GM23338 (cell line): ENCODE results near the gene ZFP90. TPM values are rescaled to one million over a fixed set of nuclear protein-coding genes. Genes with fewer than 3 reads are reported as not detected.

ENCODE experiments used
- ATAC-seq: fragments of 200-7000 bp; cut with Tn5 transposase; 3 replicates; pipeline ENCODE4 v1.9.1; 2020
- DNase-seq: peaks from one replicate; pipeline ENCODE4 v3.0.0-alpha.2; 2015; ENCODE audit warnings: low spot score
- H2AFZ ChIP-seq: fragments of 200-600 bp; sonication (generic); 2 replicates; pipeline ENCODE4 v1.8.0; 2016; ENCODE audit warnings: antibody characterized with exemption, mild to moderate bottlenecking, moderate library complexity
- H3F3A ChIP-seq: fragments of 200-600 bp; sonication (generic); replicated peaks from 2 replicates; pipeline ENCODE4 v1.8.0; 2017; ENCODE audit warnings: antibody characterized with exemption, mixed run types, low read depth
- H3K27ac ChIP-seq: fragments of 200-600 bp; sonication (generic); 2 replicates; pipeline ENCODE4 v1.6.1; 2016; ENCODE audit warnings: low read depth
- H3K27me3 ChIP-seq: fragments of 200-600 bp; sonication (generic); 2 replicates; pipeline ENCODE4 v1.8.0; 2016; ENCODE audit warnings: mild to moderate bottlenecking, mixed run types, moderate library complexity; ENCODE audit not compliant: insufficient read depth
- H3K36me3 ChIP-seq: fragments of 200-600 bp; sonication (generic); 2 replicates; pipeline ENCODE4 v1.8.0; 2016; ENCODE audit warnings: mild to moderate bottlenecking; ENCODE audit not compliant: insufficient read depth
- H3K4me1 ChIP-seq: fragments of 200-600 bp; sonication (generic); 2 replicates; pipeline ENCODE4 v1.8.0; 2016; ENCODE audit warnings: mild to moderate bottlenecking, moderate library complexity; ENCODE audit not compliant: insufficient read depth
- H3K4me2 ChIP-seq: fragments of 200-600 bp; sonication (generic); 2 replicates; pipeline ENCODE4 v1.7.1; 2017; ENCODE audit warnings: mixed run types
- H3K4me3 ChIP-seq: fragments of 200-600 bp; sonication (generic); 2 replicates; pipeline ENCODE4 v1.6.1; 2016; ENCODE audit warnings: mixed run types
- H3K79me2 ChIP-seq: fragments of 200-600 bp; sonication (generic); replicated peaks from 2 replicates; pipeline ENCODE4 v1.8.0; 2017; ENCODE audit warnings: mild to moderate bottlenecking; ENCODE audit not compliant: insufficient read depth
- H3K9me2 ChIP-seq: fragments of 200-600 bp; sonication (generic); 2 replicates; pipeline ENCODE4 v1.8.0; 2017; ENCODE audit not compliant: insufficient read depth
- H4K20me1 ChIP-seq: fragments of 200-600 bp; sonication (generic); replicated peaks from 2 replicates; pipeline ENCODE4 v1.8.0; 2017; ENCODE audit warnings: mild to moderate bottlenecking; ENCODE audit not compliant: insufficient read depth
- H3K27ac Mint-ChIP-seq: 2 replicates; pipeline ENCODE4 v1.8.0; 2020; ENCODE audit warnings: inconsistent platforms, mild to moderate bottlenecking, moderate library complexity, mixed read lengths
- H3K27me3 Mint-ChIP-seq: 3 replicates; pipeline ENCODE4 v1.8.0; 2022; ENCODE audit warnings: low read depth, mild to moderate bottlenecking, moderate library complexity, mixed read lengths, inconsistent platforms; ENCODE audit not compliant: insufficient read depth, poor library complexity
- H3K36me3 Mint-ChIP-seq: 3 replicates; pipeline ENCODE4 v1.8.0; 2021; ENCODE audit warnings: low read depth, mild to moderate bottlenecking, inconsistent platforms, moderate library complexity, mixed read lengths
- H3K4me1 Mint-ChIP-seq: 3 replicates; pipeline ENCODE4 v1.8.0; 2020; ENCODE audit warnings: mild to moderate bottlenecking, inconsistent platforms, mixed read lengths
- H3K4me3 Mint-ChIP-seq: 3 replicates; pipeline ENCODE4 v1.8.0; 2021; ENCODE audit warnings: moderate library complexity, mild to moderate bottlenecking, inconsistent platforms, mixed read lengths
- H3K9me3 Mint-ChIP-seq: 3 replicates; pipeline ENCODE4 v1.8.0; 2020; ENCODE audit warnings: moderate library complexity, mild to moderate bottlenecking, inconsistent platforms, mixed read lengths
- CREB1 ChIP-seq: fragments of 250-450 bp; sonication (Bioruptor Pico); IDR thresholded peaks from 2 replicates; pipeline ENCODE4 v1.5.0; 2020; ENCODE audit warnings: low read depth, mild to moderate bottlenecking, moderate library complexity
- CTCF ChIP-seq, 2 experiments: fragments of 200-600 bp in 1 of 2; sonication (generic) in 1 of 2; conservative IDR thresholded peaks; 2 replicates each; pipeline versions ENCODE4 v1.5.1 to v1.6.1; 2016 to 2017; ENCODE audit warnings: antibody characterized with exemption in 2 of 2, low read depth in 2 of 2, mild to moderate bottlenecking in 2 of 2, moderate library complexity in 1 of 2
- EZH2 ChIP-seq: fragments of 200-600 bp; sonication (generic); IDR thresholded peaks from one replicate; pipeline ENCODE4 v1.8.0; 2017; ENCODE audit warnings: antibody characterized with exemption, mild to moderate bottlenecking, low read depth; ENCODE audit not compliant: unreplicated experiment
- EZH2phosphoT487 ChIP-seq: fragments of 200-600 bp; sonication (generic); IDR thresholded peaks from one replicate; pipeline ENCODE4 v1.8.1; 2018; ENCODE audit warnings: antibody characterized with exemption; ENCODE audit not compliant: unreplicated experiment
- JUNB ChIP-seq: IDR thresholded peaks from one replicate; pipeline ENCODE4 v1.6.1; 2016; ENCODE audit warnings: antibody characterized with exemption; ENCODE audit not compliant: unreplicated experiment
- NANOG ChIP-seq: IDR thresholded peaks from 2 replicates; pipeline ENCODE4 v1.6.1; 2016; ENCODE audit warnings: antibody characterized with exemption, borderline replicate concordance
- POLR2AphosphoS5 ChIP-seq: IDR thresholded peaks from 2 replicates; pipeline ENCODE4 v1.6.1; 2016; ENCODE audit warnings: antibody characterized with exemption, low read depth
- ZNF114 ChIP-seq: fragments of 250-450 bp; sonication (Bioruptor Pico); IDR thresholded peaks from 2 replicates; pipeline ENCODE4 v1.5.0; 2020; ENCODE audit warnings: mild to moderate bottlenecking, moderate library complexity
- ZNF331 ChIP-seq: fragments of 250-450 bp; sonication (Bioruptor Pico); IDR thresholded peaks from 2 replicates; pipeline ENCODE4 v1.5.0; 2020; ENCODE audit warnings: low read depth, mild to moderate bottlenecking, moderate library complexity
- polyA plus RNA-seq: library from polyadenylated mRNA; unstranded; fragments of >200 nt; fragmentation: Nextera tagmentation; extraction: Ambion mirVana; gene quantifications from 2 replicates; pipeline ENCODE4 v1.2.1, GENCODE V29; 2016
- total RNA-seq: library from RNA; depleted of rRNA; stranded (reverse); fragments of >200 nt; shearing (Covaris generic); gene quantifications from 2 replicates; pipeline ENCODE4 v1.2.3, GENCODE V29; 2014
- TF ChIP-seq, protein P1 (sequence below): IDR thresholded peaks from one replicate; pipeline ENCODE4 v1.6.1; 2018; ENCODE audit warnings: antibody characterized with exemption; ENCODE audit not compliant: unreplicated experiment

The ZFP90 gene
- total and polyA plus RNA-seq, 2 experiments from 2014 or later, result 12.8 to 14.6 TPM

GRCh38 chr16:68577352-68577853 is 38.3 kb downstream of the ZFP90 start:
- H3K9me3 Mint-ChIP-seq, result peaks cover 86% of the 10 kb centered on the region
- no peaks in the 10 kb centered on the region for H3K4me1 Mint-ChIP-seq

GRCh38 chr16:68590201-68590994 is 51.3 kb downstream of the ZFP90 start:
- H3F3A ChIP-seq, result peaks cover 9% of the 10 kb centered on the region; the same call in 1 of the 2 replicates
- DNase-seq (peak; percentile 93), ATAC-seq (peak; percentile 100)
- H3K27ac ChIP-seq, result no peak overlapping the region
- H4K20me1 ChIP-seq, result no peaks in the 10 kb centered on the region
- no peaks in the 10 kb centered on the region for H3K79me2 ChIP-seq
- H3K4me3 ChIP-seq, result no peak overlapping the region
- peaks cover 7% of the 10 kb centered on the region for H3K4me1 Mint-ChIP-seq
- peak overlapping the region; percentile 83 for H2AFZ ChIP-seq
- H3K36me3 ChIP-seq, result no peaks in the 10 kb centered on the region
- H3K9me2 ChIP-seq, result 0 out of 2 replicates have a peak, but pooled peaks cover 5% of the 10 kb centered on the region
- H3K36me3 Mint-ChIP-seq, result peaks cover 19% of the 10 kb centered on the region; the same call in 2 of the 3 replicates
- H3K4me3 Mint-ChIP-seq, result 0 out of 3 replicates have a peak overlapping the region, but pooled peaks have one; percentile 20
- H3K9me3 Mint-ChIP-seq, result peaks cover 26% of the 10 kb centered on the region; the same call in 2 of the 3 replicates
- no peak overlapping the region for H3K27ac Mint-ChIP-seq
- H3K4me1 ChIP-seq, result no peaks in the 10 kb centered on the region; the same call in 1 of the 2 replicates
- H3K27me3 Mint-ChIP-seq, result peaks cover 2% of the 10 kb centered on the region
- no peak overlapping the region for H3K4me2 ChIP-seq
- H3K27me3 ChIP-seq, result no peaks in the 10 kb centered on the region
- TF ChIP-seq CTCF (conservative IDR thresholded peaks at IDR 0.05; ENCODE audit: low read depth in 2 of 2), result peak; percentile 72 to 96
- 0 out of 2 replicates have a peak, but pooled peaks have one; percentile 21 for TF ChIP-seq CREB1 (CRISPR knock-in tag)

More at GRCh38 chr16:68577352-68577853, 38.3 kb downstream of the ZFP90 start:
- no peak overlapping the region for H3K4me3 Mint-ChIP-seq
- Histone ChIP-seq H3K4me1 (no peaks in the 10 kb centered on the region), H2AFZ (no peak overlapping the region), H4K20me1 (no peaks in the 10 kb centered on the region), H3K9me2 (no peaks in the 10 kb centered on the region), H3K27ac (no peak overlapping the region), H3K79me2 (no peaks in the 10 kb centered on the region), H3F3A (no peaks in the 10 kb centered on the region), H3K36me3 (no peaks in the 10 kb centered on the region), H3K4me2 (no peak overlapping the region), H3K4me3 (no peak overlapping the region), H3K27me3 (no peaks in the 10 kb centered on the region)
- TF ChIP-seq ZNF114, result no peak
- no peak for TF ChIP-seq ZNF331
- TF ChIP-seq, protein P1, sequence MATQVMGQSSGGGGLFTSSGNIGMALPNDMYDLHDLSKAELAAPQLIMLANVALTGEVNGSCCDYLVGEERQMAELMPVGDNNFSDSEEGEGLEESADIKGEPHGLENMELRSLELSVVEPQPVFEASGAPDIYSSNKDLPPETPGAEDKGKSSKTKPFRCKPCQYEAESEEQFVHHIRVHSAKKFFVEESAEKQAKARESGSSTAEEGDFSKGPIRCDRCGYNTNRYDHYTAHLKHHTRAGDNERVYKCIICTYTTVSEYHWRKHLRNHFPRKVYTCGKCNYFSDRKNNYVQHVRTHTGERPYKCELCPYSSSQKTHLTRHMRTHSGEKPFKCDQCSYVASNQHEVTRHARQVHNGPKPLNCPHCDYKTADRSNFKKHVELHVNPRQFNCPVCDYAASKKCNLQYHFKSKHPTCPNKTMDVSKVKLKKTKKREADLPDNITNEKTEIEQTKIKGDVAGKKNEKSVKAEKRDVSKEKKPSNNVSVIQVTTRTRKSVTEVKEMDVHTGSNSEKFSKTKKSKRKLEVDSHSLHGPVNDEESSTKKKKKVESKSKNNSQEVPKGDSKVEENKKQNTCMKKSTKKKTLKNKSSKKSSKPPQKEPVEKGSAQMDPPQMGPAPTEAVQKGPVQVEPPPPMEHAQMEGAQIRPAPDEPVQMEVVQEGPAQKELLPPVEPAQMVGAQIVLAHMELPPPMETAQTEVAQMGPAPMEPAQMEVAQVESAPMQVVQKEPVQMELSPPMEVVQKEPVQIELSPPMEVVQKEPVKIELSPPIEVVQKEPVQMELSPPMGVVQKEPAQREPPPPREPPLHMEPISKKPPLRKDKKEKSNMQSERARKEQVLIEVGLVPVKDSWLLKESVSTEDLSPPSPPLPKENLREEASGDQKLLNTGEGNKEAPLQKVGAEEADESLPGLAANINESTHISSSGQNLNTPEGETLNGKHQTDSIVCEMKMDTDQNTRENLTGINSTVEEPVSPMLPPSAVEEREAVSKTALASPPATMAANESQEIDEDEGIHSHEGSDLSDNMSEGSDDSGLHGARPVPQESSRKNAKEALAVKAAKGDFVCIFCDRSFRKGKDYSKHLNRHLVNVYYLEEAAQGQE, result no peak
- TF ChIP-seq JUNB, result no peak
- no peak for TF ChIP-seq EZH2phosphoT487
- no peak for TF ChIP-seq CREB1 (CRISPR knock-in tag)
- TF ChIP-seq NANOG, result no peak
- TF ChIP-seq POLR2AphosphoS5, result no peak
- TF ChIP-seq EZH2, result no peak
- ATAC-seq (no peak), DNase-seq (no peak)
- peaks cover 3% of the 10 kb centered on the region for H3K27me3 Mint-ChIP-seq
- H3K36me3 Mint-ChIP-seq, result peaks cover 57% of the 10 kb centered on the region
- no peak overlapping the region for H3K27ac Mint-ChIP-seq
